GM12892 (cell line): ENCODE measurements around the gene VPS29.

Source experiments
- POLR2A ChIP-seq: IDR thresholded peaks from 2 replicates; pipeline ENCODE4 v1.6.1; 2011; ENCODE audit warnings: low read depth, low read length, control low read depth
- POLR2AphosphoS5 ChIP-seq: IDR thresholded peaks from 2 replicates; pipeline ENCODE4 v1.6.1; 2011; ENCODE audit warnings: low read depth, low read length, control low read depth
- TAF1 ChIP-seq: IDR thresholded peaks from 2 replicates; pipeline ENCODE4 v1.6.1; 2011; ENCODE audit warnings: low read depth, mild to moderate bottlenecking, control low read depth, low read length, borderline replicate concordance

- no peak for TF ChIP-seq POLR2A
- TF ChIP-seq POLR2AphosphoS5, result no peak
- TF ChIP-seq TAF1, result no peak
Measured at GRCh38 chr12:110532644-110533043, 30.7 kb upstream of the VPS29 start.
